Fibroblast of skin of abdomen (primary cell): Measurements from ENCODE around the gene AURKAIP1. TPM values are rescaled to one million over a fixed set of nuclear protein-coding genes. Genes with fewer than 3 reads are reported as not detected.
"Not testable (repeated sequence)": the region's sequence is repeated elsewhere in the genome, so short reads cannot be mapped to it uniquely, and the experiment has no call there.

Source experiments
- DNase-seq: peaks from one replicate; pipeline ENCODE4 v3.0.0-alpha.2; 2013
- polyA plus RNA-seq, 2 experiments: library from polyadenylated mRNA; unstranded; fragments of 120-200 nt; gene quantifications; one replicate each; pipeline ENCODE4 v1.2.1, GENCODE V29; 2013; ENCODE audit not compliant: insufficient read length in 2 of 2

Gene AURKAIP1
- polyA plus RNA-seq (2013, experiment 1 of 2; ENCODE audit: insufficient read length): 87.7 TPM
- 94.9 TPM for polyA plus RNA-seq (2013, experiment 2 of 2; ENCODE audit: insufficient read length)

DNA sequence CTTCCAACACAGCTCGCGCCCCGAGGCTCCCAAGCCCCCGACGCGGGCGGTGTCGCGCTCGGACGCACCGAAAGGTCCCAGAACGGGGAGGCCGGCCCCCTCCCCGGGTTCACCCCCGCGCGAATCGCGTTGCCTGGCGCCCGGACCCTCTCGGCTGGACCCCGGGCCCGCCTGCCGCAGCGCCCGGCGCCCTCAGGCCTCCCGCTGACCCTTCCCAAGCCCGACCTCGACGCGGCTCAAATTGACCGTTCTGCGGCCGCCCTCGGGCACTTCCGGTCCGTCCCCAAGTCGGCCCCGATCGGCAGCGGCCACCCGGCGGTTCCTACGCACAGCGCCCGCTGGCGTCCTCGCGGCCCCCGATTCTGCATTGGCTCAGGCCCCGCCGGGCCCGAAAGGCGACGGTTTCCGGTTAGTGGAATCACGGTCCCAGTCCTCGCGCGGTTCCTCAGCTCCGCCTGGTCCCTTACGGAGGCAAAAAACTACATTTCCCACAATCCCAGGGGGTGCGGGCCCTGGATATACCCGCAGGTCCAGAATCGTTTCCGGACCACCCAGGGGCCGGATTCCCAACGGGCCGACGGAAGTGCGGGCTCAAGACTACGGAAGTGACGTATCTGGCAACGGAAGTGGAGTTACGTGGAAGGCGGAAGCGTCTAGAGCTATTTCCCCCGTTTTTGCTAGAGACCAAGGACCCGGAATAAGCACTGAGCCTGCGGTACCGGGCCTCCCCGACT, at the start of gene AURKAIP1:
AURKAIP1 (minus strand) TSS at position 279 of the 734 bp plus-strand sequence. CDS start 451 bp downstream, outside the sequence.
- peak; percentile 100 for DNase-seq

DNA sequence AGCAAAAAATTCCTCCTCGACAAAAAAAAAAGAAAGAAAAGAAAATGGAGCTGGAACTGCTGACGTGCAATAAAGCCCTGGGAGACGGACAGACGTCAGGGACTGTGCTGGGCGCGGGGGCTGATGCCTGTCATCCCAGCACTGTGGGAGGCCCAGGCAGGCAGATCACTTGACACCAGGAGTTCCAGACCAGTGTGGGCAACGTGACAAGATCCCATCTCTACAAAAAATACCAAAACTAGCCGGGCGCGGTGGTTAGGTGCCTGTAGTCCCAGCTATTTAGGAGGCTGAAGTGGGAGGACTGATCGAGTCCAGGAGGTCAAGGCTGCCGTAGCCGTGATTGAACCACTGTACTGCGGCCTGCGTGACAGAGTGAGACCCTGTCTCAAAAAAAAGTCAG, 49.7 kb upstream of the AURKAIP1 start:
- DNase-seq: no peak

DNA sequence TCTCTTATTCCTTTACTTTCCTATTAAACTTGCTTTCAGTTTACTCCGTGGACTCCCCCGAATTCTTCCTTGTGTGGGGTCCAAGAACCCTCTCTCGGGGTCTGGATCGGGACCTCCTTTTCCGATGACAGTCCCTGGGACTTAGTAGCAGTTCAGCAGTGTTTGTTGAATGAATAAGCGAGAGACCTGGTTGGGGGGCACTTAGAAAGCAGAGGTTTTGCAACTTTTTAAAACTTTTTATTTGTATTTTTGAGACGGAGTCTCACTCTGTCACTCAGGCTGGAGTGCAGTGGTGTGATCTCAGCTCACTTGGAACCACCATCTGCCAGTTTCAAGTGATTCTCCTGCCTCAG, 48.2 kb upstream of the AURKAIP1 start:
- no peak for DNase-seq

DNA sequence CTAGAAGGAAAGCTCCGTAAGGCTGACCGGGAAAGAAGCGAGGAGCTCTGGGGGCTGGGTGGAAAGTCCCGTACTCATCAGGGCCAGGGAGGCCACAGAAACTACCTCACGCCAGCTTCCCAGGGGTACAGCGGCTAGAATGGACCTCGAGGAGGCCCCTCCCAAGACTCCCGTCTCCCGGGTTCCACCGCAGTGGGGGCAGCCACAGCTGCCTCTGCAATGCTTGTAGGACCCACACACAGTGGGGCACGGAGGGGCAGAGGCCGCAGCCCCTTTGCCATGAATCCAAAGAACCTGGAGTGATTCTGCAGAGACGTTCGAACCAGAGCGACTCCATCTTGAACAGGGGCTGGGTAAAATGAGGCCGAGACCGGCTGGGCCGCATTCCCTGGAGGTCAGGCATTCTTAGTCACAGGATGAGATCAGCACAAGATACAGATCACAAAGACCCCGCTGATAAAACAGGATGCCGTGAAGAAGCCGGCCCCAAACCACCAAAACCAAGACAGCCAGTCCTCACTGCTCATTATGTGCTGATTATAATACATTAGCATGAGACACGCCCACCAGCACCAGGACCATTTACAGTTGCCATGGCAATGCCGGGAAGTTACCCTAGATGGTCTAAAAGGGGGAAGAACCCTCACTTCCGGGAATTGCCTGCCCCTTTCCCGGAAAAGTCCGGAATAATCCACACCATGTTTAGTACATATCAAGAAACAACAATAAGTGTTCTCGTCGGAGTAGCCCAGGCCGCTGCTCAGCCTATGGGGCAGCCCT, 47.6 kb upstream of the AURKAIP1 start:
- peak; percentile 64 for DNase-seq

DNA sequence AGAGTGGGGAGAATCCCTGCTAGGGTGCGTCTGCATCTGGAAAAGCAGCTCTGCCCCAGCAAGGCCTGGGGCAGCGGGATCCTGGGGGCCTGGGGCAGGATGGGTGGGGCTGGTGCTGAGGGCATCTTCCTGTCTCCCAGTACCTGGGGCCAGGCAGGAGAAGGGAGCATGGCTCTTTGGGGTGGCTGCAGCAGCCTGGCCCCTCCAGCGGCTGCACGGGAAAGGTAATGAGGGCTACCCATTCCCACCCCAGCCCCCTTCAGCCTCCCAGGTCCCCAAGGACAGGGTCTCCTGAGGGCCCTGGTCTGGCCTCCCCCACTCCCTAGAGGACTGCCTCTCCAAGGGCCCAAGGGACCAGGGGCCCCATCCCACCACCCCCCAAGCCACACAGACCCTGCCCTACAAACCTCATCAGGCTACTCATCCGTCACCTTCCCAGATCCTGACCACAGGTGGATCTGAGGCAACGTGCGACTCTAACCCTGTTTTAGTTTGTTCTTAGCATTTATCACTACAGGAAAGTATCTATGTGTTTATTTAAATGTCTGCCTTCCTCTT, 47.0 kb upstream of the AURKAIP1 start:
- no peak for DNase-seq

DNA sequence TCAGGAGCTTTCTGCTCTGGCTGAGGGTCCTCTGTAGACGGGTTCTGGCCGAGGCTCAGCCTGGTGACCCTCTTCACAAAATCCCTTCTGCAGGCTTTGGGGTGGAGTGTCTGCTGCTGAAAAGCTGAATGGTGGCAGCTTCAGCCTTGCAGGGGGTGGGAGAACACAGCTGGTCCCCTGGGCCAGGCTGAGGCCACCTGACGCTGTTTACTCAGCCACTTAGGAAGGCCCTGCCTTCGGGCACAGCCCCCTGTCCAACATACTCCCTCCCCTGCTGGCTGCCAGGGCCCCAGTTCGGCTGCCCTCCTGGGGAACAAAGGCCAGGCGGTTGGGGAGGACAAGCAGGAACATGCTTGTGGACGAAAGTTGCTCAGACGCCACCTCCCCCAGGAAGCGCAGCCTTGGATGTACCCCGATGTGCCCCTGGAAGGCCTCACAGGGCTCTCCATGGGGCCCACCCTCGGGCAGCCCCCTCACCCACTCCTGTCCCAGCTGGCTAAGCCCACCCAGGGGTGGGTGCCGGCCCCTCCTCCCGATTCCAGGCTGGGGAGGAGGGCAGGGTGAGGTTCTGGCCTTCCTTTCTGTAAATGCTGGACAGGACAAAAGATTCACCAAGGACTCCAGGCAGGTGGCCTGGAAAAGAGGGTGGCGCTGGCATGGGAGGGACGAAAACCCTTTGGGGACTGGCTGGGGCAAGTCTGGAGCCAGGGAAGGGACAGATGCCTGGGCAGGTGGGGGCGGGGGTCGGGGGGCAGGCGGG, 46.3 kb upstream of the AURKAIP1 start, which contains the start of gene ANKRD65:
ANKRD65 (minus strand) TSS at position 130 of the 760 bp plus-strand sequence. CDS start 271 bp downstream, outside the sequence.
- no peak for DNase-seq

DNA sequence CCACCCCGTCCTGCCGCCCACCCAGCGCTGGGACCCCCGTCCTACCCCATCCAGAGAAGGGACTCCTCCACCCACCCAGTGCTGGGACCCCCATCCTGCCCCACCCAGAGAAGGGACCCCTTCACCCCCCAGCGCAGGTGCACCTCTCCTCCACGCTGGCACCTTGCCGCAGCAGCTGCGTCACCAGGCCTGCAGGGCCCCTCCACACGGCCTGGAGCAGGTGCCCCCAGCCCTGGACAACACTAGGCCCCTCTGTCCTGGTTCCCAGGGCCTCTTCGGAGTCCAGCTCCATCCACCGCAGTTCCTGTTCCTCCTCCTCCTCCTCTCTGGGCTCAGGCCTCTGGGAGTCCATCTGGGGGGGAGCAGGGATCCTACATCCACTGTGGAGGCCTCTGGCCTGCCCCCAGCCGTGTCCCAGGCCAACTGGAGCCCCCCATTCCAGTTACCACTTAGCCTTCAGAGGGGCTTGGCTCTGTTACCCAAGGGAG, 45.7 kb upstream of the AURKAIP1 start:
- no peak for DNase-seq

DNA sequence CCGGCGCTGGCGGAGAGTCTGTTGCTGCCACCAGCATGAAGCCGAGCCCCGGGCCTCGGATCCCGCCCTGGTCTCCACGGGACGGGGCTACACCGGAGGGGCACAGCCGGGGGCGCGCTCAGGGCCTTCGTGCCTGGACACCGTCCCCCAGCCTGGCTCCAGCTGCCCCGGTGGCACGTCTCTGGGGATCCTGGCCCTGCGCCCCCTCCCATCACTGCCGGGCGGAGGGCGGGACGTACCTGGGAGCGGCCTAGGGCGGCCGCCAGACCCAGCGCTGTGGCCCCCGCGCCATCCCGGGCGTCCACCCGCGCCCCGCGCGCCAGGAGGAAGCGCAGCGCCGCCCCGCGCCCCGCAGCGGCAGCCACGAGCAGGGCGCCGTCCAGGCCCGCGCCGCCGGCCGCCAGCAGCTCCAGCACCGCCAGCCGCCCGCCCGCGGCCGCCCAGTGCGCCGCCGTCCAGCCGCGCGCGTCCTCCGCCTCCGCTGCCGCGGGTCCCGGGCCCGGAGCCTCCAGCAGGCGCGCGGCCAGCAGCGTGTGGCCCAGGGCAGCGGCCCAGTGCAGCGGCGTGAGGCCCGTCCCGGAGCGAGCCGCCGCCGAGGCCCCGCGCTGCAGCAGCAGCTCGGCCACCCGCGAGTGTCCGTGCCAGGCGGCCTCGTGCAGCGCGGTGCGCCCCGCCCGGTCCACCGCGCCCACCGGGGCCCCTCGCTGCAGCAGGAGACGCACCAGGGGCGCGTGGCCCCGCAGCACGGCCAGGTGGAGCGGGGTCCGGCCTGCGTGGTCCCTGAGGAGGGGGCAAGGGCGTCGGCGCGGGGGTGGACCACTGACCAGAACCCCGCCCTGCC, 45.0 kb upstream of the AURKAIP1 start:
- no peak for DNase-seq

DNA sequence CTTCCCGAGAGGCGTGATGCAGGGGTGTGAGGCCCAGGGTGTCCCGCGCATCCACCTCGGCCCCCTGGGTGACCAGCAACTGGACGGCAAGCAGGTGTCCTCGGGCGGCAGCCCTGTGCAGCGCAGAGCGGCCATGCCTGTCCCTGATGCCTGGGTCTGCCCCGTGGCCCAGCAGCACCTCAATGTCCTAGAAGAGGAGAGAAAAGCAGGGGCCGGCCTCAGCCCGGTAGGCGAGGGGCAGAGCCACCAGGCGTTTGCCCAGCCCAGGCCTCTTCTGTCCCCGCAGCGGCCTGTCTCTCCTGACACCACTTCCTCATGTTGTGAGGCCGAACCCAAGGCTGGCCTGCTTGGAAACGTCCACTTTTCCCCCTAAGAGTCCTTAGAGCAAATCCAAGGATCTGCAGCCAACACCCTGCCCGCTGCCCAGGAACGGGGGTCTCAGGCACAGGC, 44.4 kb upstream of the AURKAIP1 start:
- DNase-seq: no peak

DNA sequence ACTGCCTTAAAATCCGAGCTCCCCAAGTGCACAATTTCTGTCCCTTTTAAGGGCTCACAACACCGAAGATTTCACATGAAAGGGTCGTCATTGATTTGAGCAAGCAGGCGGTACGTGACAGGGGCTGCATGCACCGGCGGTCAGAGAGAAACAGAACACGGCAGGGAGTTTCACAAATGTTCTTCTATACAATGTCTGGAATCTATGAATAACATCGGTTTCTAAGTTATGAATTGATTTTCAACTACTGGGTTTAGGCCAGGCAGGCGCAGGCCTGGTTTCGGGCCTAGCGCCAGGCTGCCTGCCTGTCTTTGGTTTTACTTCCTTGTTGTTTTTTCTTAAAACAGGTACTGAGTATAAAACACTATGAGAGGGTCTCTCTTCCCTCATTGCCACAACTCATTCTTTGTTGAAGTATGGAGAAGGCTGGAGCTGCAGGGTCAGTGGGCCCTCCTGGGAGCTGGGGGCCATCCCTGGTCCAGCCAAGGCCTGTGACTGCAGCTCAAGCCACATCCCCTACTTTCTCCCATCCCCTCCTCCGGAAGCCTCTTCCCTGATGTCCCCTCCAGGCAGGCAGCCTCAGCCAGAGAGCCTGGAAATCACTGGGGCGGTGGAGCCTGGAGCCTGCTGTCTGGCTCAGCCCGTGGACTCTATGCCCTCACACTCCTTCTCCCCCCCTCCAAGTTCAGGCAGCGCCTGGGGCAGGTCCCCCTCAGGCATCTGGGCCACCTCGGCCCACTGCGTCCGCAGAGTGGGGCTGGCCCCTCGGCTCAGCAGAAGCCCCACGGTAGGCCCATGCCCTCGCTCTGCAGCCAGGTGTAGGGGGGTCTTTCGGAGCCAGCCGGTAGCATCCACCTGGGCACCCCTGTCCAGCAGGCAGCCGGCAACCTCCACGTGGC, 43.7 kb upstream of the AURKAIP1 start:
- DNase-seq: no peak

DNA sequence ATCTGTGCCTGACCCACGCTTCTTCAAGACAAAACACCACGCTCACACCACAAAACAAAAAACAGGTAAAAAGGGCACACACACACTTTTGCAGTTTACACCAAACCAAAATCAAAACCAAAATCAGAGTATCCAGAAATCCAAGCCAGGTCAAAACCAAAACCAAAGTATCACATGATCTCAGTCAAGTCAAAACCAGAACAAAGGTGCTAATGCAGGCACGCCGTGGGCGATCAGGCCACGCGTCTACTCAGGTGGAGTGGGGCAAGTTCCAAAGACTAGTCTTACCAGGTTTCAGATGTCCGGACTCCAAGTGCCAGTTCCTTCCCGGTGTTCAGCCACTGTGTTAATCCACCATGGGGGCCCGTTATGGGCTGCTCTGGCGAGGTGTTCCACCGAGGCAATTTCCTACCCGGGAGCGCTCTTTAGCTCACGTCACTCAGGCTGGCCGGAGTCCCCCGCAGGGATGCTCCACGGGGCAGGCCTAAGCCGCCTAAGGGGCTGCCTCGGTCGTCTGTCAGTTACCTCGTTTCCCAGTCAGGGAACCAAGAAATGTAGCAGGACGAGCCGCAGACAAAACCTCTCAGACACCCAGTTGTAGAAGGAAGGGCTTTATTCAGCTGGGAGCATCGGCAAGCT, 42.9 kb upstream of the AURKAIP1 start:
- not testable (repeated sequence) for DNase-seq

DNA sequence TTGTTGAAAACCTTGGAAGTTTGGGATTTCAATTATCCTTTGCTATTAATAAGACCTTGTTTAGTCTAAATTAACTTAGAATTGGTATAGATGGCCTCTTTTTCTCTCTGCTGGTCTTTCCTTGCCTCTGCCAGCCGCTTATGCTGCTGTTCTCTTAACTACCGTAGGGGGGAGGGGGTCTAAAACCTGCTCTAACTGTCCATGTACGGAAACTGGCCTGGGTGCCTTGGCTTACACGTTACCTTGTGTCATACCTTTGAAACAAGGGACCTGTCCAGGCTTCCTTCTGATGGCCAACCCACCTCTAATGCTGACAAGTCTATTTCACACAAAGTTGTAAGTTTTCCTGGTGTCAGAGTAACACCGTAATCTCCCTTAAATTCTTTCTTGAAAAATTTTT, 42.4 kb upstream of the AURKAIP1 start:
- not testable (repeated sequence) for DNase-seq

DNA sequence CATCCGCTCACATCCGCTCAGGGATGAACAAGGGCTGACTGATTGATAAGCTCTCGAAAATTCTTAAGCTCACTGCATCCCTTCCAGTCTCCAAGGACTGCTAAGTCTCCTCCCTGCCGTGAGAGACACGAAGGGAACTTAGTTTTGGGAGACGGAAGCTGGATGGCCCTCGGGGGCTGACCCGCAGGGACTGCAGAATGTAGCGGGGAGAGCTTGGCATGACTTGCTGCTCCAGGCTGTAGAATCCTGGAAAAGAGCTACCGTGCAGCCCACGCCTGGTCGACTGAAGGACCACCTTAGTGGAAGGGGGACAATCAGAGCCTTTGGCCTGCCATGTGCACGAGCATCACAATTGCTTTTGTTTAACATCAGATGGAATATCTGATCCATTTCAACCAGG, 40.7 kb upstream of the AURKAIP1 start:
- no peak for DNase-seq

DNA sequence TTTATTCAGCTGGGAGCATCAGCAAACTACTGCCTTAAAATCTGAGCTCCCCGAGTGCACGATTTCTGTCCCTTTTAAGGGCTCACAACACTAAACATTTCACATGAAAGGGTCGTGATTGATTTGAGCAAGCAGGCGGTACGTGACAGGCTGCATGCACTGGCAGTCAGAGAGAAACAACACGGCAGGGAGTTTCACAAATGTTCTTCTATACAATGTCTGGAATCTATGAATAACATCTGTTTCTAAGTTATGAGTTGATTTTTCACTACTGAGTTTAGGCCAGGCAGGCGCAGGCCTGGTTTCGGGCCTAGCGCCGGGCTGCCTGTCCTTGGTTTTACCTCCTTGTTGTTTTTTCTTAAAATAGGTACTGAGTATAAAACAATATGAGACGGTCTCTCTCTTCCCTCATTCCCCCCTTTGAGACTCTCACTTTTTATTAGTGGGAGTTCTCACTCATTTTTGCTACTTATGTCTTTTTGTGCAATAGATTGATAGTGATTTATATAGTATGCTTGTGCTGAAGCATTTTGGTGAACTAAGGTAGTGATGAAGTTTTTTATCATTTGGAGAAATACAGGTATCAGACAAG, 37.4 kb upstream of the AURKAIP1 start:
- not testable (repeated sequence) for DNase-seq

DNA sequence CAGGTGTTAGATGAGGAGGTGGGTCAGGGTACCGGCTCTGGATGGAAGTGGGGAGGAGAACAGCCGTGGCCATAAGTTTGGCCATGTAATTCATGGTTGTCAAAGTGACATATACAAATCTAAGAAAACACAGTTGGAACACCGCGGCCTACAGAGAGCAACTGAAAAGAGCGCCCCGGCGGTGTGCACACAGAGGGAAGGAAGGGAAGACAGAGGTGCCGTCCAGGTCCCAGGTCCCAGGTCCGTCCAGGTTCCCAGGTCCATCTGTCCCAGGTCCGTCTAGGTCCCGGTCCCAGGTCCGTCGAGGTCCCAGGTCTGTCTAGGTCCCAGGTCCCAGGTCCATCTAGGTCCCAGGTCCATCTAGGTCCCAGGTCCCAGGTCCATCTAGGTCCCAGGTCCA, 36.6 kb upstream of the AURKAIP1 start:
- DNase-seq: no peak

DNA sequence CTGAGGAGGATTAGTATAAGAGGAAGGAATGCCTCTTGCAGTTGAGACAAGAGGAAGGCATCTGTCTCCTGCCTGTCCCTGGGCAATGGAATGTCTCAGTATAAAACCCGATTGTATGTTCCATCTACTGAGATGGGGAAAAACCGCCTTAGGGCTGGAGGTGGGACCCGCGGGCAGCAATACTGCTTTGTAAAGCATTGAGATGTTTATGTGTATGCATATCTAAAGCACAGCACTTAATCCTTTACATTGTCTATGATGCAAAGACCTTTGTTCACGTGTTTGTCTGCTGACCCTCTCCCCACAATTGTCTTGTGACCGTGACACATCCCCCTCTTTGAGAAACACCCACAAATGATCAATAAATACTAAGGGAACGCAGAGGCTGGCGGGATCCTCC, 35.2 kb upstream of the AURKAIP1 start:
- not testable (repeated sequence) for DNase-seq

DNA sequence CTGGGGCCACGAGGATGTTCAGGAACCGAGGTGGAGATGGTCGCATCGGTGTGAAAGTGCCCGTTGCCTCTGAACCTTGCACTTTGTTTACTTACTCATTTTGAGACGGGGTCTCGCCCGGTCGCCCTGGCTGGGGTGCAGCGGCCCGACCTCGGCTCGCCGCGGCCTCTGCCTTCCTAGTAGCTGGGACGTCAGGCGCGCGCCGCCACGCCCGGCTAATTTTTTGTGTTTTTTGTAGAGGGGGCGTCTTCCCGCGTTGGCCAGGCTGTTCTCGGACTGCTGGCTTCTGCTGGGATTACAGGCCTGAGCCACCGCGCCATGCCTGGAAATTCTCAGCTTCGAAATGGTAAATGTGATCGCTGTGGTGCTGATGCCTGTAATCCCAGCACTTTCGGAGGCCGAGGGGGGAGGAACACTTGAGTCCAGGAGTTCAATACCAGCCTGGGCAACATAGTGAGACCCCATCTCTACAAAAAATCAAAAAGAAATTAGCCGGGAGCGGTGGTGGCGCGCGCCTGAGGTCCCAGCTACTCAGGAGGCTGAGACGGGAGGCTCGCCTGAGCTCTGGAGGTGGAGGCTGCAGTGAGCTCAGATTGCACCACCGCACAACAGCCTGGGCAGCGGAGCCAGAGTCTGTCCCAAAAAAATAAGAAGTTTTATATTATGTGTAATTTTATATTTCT, 32.8 kb upstream of the AURKAIP1 start:
- peak; percentile 24 for DNase-seq

DNA sequence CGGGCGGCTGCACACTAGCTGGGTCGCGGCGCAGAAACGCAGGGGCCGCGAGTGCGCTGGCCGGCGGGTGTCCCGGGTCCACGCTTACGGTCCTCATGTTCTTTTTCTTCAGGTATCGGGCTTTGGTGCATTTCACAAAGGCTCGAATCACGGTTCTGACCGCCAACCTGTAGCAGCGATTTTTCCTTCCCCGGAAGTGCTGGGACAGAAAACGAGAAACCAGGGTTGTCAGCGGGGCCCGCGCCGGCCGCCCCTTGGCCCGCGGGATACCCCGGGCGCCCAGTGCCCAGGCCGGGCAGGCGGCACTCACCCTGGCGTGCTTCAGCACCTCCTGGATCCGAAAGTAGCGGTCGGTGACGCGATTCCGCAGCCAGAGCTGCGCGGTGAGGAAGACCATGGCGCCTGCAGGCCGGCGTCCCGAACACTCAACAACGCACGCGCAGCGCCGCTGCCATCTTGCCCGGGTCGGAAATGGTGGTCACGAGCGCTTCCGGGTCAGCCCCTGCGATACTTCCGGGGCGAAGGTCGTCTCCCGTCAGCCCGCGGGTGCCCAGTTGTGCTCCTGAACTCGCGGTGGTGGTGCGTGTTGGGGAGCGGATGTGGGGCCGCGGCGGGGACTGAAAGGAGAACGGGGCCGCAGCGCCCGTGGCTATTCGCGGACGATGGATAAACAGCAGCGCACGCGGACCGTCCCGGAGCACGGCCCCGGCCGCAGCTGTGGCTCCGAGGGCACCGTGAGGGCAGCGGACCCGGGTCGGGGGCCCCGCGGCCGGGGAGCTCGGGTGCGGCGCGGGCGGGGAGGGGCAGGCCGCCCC, 32.0 kb upstream of the AURKAIP1 start, which contains the start of gene MRPL20:
MRPL20 (minus strand) TSS at position 473 of the 815 bp plus-strand sequence; CDS start at position 397, 76 bp downstream.
- peak; percentile 88 for DNase-seq
